Amygdala (tissue), 56 donors: ENCODE data around the gene MOV10L1.

Experiments used
- DNase-seq, 56 donors: peaks; one replicate each; lab custom pipeline; 2025; lab: John Stamatoyannopoulos, UW

The MOV10L1 gene

GRCh38 chr22:50173311-50173982 is 83.6 kb downstream of the MOV10L1 start:
- DNase-seq = no peak

DNA sequence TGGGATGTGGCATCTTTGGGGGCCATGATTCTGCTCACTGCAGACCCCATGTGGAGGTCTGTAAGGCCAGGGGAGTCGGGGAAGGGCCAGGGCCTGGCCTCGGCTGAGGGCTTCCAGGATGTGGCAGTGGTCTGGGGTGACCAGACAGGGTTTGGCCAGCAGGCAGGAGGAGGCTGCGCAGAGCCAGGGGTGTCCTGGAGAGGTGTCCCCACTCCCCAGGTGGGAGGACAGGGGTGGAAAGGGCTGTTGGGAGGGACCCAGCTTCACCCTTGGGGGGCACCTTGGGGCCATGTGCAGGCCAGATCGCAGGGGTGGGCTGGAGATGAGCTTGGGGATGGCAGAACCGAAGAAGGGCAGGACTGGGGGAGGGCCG is 84.2 kb downstream of the MOV10L1 start:
- DNase-seq = no peak

- DNase-seq = no peak
Measured at GRCh38 chr22:50174382-50175190, 84.8 kb downstream of the MOV10L1 start.

- DNase-seq = no peak
Measured at GRCh38 chr22:50175191-50175461, 85.3 kb downstream of the MOV10L1 start.

- DNase-seq = no peak
Measured at GRCh38 chr22:50175921-50176849, 86.4 kb downstream of the MOV10L1 start.

- no peak for DNase-seq
Measured at GRCh38 chr22:50176850-50177536, 87.2 kb downstream of the MOV10L1 start.

DNA sequence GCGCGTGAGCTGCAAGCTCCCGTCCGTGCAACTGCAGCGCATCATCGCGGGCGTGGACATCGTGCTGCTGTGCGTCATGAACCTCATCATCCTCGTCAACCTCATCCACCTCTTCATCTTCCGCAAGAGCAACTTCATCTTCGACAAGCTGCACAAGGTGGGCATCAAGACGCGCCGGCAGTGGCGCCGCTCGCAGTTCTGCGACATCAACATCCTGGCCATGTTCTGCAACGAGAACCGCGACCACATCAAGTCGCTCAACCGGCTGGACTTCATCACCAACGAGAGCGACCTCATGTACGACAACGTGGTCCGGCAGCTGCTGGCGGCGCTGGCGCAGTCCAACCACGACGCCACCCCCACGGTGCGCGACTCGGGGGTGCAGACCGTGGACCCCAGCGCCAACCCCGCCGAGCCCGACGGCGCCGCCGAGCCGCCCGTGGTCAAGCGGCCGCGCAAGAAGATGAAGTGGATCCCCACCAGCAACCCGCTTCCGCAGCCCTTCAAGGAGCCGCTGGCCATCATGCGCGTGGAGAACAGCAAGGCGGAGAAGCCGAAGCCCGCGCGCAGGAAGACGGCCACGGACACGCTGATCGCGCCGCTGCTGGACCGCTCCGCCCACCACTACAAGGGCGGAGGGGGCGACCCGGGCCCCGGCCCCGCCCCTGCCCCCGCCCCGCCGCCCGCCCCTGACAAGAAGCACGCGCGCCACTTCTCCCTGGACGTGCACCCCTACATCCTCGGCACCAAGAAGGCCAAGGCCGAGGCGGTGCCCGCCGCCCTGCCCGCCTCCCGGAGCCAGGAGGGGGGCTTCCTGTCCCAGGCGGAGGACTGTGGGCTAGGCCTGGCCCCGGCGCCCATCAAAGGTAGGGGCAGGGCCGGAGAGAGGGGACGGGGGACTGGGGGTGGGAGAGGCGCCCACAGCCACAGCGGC is 88.0 kb downstream of the MOV10L1 start:
- DNase-seq = no peak

DNA sequence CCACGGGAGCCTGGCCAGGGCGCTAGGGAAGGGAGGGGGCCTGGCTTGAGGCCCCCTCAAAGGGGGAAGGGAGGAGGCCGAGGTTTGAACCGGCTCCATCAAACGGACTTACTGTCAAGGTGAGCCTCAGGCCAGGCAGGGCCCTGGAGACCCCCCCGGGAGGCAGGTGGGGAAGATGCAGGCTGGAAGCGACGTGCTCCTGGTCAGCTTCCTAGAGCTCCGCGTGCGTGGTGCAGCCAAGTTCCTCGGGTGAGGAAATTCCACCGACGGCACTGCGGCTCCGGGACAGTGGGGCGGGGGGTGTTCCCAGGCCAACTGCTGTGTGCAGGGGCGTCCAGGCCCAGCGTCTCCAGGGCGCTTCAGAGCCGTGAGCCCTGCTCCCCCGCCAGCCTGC is 88.7 kb downstream of the MOV10L1 start:
- DNase-seq = no peak

GRCh38 chr22:50178871-50179869 is 89.4 kb downstream of the MOV10L1 start:
- DNase-seq = no peak

DNA sequence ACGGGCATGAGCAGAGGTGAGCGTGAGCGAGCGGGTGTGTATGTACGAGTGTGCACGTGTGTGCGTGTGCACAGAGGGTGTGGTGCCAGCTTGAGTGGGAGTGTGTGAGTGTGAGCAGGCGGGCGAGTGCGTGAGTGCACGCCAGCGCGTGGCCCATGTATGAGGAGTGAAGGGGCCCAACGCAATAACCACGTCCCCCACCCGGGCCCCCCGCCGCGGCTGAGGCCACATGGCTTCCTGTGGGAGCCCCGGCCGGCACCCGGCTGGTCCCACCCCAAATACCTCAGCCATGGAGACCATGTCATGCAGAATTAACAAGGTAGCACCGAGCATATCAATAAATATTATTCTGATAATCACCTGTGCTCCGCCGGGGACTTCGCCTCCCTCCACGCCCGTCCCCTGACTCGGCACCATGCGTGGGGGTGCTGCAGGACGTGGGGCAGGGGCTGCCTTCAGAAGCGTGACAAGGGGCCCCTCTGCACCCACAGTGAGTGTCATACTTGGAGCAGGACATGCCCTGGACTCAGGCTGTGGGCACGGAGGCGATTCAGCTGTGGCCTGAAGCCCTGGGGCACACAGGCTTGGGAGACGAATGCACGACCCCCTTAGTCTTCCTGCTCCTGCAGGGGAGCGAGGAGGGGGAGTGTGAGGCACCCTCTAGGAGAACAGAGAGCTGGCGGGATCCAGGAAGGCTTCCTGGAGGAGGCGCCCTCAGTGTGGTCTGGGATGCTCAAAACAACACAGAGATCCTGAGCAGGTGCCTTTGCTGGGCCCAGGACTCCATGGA is 90.3 kb downstream of the MOV10L1 start:
- no peak for DNase-seq

- DNase-seq = no peak
Measured at GRCh38 chr22:50180727-50181521, 91.1 kb downstream of the MOV10L1 start.

DNA sequence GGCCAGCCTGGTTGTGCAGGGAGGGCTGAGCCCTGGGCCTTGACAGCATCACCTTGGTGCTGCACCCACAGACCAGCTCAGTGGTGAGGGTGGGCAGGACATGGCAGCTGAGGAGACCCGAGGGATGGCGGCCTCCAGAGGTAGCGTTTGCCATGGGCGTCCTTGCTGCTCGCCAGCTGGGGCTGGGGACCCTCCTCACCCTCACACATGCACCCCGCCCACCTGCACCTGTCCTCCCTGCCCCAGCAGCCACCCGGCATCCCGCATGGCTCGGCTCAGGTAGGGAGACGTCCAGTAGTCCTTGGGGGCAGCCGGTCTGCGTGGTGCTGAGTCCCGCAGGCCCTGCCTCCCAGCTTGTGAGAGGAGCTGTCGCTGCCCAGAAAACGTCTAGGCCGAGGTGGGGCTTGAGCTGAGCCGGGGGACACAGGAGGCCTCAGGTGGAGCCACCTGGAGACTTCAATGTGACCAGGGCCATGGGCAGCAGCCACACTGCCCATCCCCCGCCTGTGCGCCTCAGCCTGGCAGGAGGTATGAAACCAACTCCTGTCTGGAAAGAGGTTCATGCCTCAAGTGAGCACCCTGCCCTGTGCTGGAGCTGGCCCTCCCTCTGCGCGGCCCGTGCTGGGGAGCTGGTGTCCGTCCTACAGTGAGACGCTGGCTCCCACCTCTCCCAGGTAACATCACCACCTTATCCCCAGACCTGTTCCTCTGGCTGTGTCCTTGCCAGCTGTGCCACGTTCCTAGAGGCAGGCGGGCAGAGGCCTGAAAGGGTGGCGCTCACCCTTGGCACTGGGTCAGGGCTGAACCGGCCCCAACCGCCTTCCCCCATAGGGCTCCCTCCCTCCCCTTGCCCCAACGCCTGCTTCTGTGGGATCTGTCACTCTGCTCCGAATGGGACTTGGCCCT is 92.6 kb downstream of the MOV10L1 start:
- DNase-seq = peak in 1 of 56 donors; percentile 15

- no peak for DNase-seq
Measured at GRCh38 chr22:50183141-50183971, 93.5 kb downstream of the MOV10L1 start.

DNA sequence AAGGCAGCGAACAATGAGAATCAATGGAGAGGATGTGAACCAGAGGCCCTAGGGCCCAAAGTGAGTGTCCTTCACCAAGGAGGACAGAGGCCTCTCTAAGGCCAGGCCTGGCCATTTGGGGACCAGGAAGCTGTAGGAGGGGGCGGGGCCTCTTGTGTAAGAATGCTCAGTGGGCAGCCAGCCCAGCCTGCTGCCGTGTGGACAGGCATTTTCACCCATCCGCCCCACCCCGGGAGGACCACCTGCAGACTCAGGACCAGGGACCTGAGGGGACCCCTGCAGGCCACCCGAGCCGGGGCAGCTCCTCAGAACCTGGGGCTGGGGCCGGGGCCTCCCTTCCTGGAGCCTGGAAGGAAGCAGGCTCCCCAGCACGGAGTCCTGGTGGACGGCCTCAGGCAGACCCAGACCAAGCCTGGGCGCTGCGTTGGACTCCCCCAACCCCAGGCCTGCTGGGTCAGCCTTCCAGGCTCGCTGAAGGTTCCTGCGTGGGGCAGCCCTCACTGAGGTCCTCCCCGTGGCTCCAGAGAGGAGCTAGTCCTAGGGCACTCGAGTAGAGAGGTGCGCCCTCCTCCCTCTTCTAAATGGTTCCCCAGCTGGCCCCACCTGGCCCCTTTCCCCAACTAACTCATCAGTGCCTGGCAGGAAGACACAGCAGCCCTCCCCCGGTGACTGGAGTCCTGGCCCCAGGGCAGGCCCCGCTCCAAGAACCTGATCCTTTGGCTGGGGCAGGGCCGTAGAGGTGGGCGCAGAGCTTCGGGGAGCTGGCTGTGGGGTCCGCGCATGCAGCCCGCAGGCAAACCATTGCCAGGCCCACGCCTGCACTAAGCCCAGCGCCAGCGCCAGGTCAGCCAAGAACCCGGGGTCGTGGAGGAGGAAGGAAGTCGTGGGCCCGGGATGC is 94.4 kb downstream of the MOV10L1 start:
- DNase-seq = peak in 16 of 56 donors; percentile 12 to 50 (median 39)
